ENCODE measurements around the gene ATG3.
A peak's percentile ranks its signal among the peaks of the same experiment; 100 is the strongest.
"Not testable (repeated sequence)": the region's sequence is repeated elsewhere in the genome, so short reads cannot be mapped to it uniquely, and the experiment has no call there.

The ATG3 gene

GRCh38 chr3:112582244-112582874, 20.6 kb upstream of the ATG3 start:
- no peak overlapping the region for H3K4me3 ChIP-seq (ENCODE audit: low read depth, low read length)
- peak; percentile 33; the same call in 1 of the 2 replicates for TF ChIP-seq CTCF (IDR thresholded peaks at IDR 0.05; ENCODE audit: low read depth, low read length)

- H3K4me3 ChIP-seq (ENCODE audit: low read depth, low read length): no peak overlapping the region
- no peak for TF ChIP-seq CTCF (IDR thresholded peaks at IDR 0.05; ENCODE audit: low read depth, low read length)
Observed at GRCh38 chr3:112579697-112580096, 17.9 kb upstream of the ATG3 start.

DNA sequence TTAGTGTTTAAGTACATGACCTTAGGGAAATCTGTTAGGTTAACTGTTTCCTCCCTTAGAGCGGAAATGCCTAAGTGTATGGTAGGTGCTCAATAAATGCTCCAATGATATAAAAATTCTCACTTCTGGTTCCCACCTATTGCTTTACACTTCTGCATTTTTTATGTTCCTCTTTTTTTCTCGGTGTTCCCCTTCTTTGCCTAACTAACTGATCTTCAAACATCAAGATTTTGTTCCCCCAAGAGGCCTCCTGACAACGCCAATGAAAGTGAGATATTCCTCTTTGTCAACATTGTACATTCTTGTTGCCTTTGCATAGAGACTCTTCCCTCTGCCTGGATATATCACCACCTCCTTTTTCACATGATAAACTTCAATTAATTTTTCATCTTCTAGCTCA, 17.5 kb upstream of the ATG3 start:
- no peak for TF ChIP-seq CTCF (IDR thresholded peaks at IDR 0.05; ENCODE audit: low read depth, low read length)
- no peak overlapping the region for H3K4me3 ChIP-seq (ENCODE audit: low read depth, low read length)

DNA sequence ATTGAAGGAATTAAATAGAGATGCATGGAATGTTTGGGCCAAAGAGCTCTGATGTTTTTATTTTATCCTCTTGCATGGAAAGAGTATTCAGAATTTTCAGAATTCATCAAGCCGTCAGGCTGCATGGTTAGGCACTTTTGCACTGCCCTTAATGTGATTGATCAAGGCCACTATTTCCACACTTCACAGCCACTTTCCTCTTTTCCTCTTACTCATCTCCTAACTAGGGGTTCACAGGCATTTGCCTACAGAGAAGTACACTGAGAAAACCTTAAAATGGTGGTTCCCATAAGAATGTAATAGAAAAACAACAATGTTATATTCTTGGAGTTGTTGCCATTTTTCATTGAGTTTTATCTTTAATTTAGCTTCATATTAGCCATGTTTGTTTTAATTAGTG, 10.9 kb upstream of the ATG3 start:
- TF ChIP-seq CTCF (IDR thresholded peaks at IDR 0.05; ENCODE audit: low read depth, low read length): no peak

DNA sequence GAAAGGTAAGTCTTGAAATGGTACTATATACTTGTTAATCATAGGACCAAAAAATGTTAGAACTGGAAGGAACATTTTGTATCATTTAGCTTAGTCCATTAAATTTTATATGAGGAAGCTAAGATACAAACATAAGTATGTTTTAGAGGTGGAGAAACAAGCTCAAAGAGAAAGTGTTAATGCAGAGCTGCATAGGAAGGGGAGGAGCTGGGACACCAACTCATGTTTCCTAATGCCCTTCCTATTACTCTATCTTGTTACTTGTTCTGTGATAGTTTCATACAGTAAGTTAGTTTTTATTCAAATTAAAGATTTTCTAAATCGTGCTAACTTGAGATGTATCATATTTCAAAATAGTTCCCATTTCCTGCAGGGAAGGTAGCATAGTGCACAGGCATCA, 7.5 kb upstream of the ATG3 start:
- TF ChIP-seq CTCF (IDR thresholded peaks at IDR 0.05; ENCODE audit: low read depth, low read length): no peak
- H3K4me3 ChIP-seq (ENCODE audit: low read depth, low read length): no peak overlapping the region

More for the DNA sequence above, 10.9 kb upstream of the ATG3 start:
- H3K4me3 ChIP-seq (ENCODE audit: low read depth, low read length): no peak overlapping the region

DNA sequence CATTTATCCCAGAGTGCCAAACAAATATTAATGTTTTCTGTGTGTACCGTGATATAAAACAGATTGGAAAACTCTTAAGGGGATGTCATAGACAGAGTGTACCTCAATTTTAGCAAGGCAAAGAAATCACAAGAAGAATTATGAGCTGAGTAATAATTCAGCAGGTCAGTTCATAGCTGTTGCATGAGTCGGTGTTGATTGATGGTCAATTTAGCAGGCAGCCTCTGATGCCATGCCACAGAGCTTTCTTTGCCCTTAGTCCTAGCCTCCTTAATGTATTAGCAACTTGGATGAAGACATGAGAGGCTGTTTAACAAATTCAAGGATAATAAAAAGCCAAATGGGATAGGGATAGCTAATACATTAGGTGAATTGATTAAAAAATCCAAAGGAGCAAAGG, 6.9 kb upstream of the ATG3 start:
- no peak overlapping the region for H3K4me3 ChIP-seq (ENCODE audit: low read depth, low read length)
- no peak for TF ChIP-seq CTCF (IDR thresholded peaks at IDR 0.05; ENCODE audit: low read depth, low read length)

DNA sequence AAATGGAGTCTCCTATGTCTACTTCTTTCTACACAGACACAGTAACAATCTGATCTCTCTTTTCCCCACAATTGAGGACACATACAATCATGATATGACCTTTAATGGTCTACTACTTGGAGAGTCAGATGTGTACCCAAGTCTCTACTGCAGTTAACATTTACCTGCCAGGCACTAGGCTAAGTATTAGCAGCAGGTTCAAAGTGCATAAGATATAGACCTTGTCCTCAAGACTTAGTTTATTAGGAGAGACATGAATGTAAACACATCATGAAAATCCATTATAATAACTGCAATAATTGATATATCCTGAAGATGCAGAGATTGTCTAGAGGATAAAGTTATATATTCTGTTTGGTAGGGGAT, 3.2 kb upstream of the ATG3 start:
- H3K4me3 ChIP-seq (ENCODE audit: low read depth, low read length): no peak overlapping the region
- TF ChIP-seq CTCF (IDR thresholded peaks at IDR 0.05; ENCODE audit: low read depth, low read length): no peak

DNA sequence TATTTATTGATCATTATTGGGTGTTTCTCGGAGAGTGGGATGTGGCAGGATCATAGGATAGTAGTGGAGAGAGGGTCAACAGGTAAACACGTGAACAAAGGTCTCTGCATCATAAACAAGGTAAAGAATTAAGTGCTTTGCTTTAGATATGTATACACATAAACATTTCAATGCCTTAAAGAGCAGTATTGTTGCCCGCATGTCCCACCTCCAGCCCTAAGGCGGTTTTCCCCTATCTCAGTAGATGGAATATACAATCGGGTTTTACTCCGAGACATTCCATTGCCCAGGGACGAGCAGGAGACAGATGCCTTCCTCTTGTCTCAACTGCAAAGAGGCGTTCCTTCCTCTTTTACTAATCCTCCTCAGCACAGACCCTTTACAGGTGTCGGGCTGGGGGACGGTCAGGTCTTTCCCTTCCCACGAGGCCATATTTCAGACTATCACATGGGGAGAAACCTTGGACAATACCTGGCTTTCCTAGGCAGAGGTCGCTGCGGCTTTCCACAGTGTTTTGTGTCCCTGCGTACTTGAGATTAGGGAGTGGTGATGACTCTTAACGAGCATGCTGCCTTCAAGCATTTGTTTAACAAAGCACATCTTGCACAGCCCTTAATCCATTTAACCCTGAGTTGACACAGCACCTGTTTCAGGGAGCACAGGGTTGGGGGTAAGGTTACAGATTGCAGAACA, 2.6 kb upstream of the ATG3 start:
- not testable (repeated sequence) for H3K4me3 ChIP-seq (ENCODE audit: low read depth, low read length)
